Neural progenitor cell (in vitro differentiated cells): ENCODE measurements around the gene TNP2. TPM values are rescaled to one million over a fixed set of nuclear protein-coding genes. Genes with fewer than 3 reads are reported as not detected.

Experiments
- DNase-seq: peaks from one replicate; pipeline ENCODE4 v3.0.0-alpha.2; 2016; ENCODE audit warnings: low spot score
- H2AFZ ChIP-seq: fragments of 200-600 bp; sonication (generic); replicated peaks from 2 replicates; pipeline ENCODE4 v1.6.1; 2016; ENCODE audit warnings: antibody characterized with exemption
- H3F3A ChIP-seq: fragments of 200-600 bp; sonication (generic); 2 replicates; pipeline ENCODE4 v1.6.1; 2016; ENCODE audit warnings: antibody characterized with exemption, low read depth
- H3K27ac ChIP-seq: fragments of 200-600 bp; sonication (generic); 2 replicates; pipeline ENCODE4 v1.5.1; 2016; ENCODE audit warnings: mild to moderate bottlenecking
- H3K27me3 ChIP-seq: fragments of 200-600 bp; sonication (generic); 2 replicates; pipeline ENCODE4 v1.6.1; 2016; ENCODE audit warnings: mild to moderate bottlenecking, moderate library complexity
- H3K36me3 ChIP-seq: fragments of 200-600 bp; sonication (generic); 2 replicates; pipeline ENCODE4 v1.5.1; 2016
- H3K4me1 ChIP-seq: fragments of 200-600 bp; sonication (generic); 2 replicates; pipeline ENCODE4 v1.6.1; 2016; ENCODE audit warnings: mixed run types
- H3K4me2 ChIP-seq: fragments of 200-600 bp; sonication (generic); 2 replicates; pipeline ENCODE4 v1.6.1; 2016
- H3K4me3 ChIP-seq: fragments of 200-600 bp; sonication (generic); 2 replicates; pipeline ENCODE4 v1.5.1; 2016
- H3K79me2 ChIP-seq: fragments of 200-600 bp; sonication (generic); 2 replicates; pipeline ENCODE4 v1.6.1; 2016; ENCODE audit warnings: low read depth
- H3K9ac ChIP-seq: fragments of 200-600 bp; sonication (generic); 2 replicates; pipeline ENCODE4 v1.6.1; 2016
- H3K9me3 ChIP-seq: fragments of 200-600 bp; sonication (generic); 2 replicates; pipeline ENCODE4 v1.5.1; 2016; ENCODE audit warnings: low read depth
- H4K20me1 ChIP-seq: fragments of 200-600 bp; sonication (generic); 2 replicates; pipeline ENCODE4 v1.6.1; 2016; ENCODE audit warnings: low read depth
- H3K27ac Mint-ChIP-seq: 3 replicates; pipeline ENCODE4 v1.8.0; 2021; ENCODE audit warnings: mixed read lengths
- H3K27me3 Mint-ChIP-seq: 2 replicates; pipeline ENCODE4 v1.8.0; 2022; ENCODE audit warnings: low read depth, mild to moderate bottlenecking, inconsistent platforms, moderate library complexity, mixed read lengths; ENCODE audit not compliant: insufficient read depth
- H3K36me3 Mint-ChIP-seq: 3 replicates; pipeline ENCODE4 v1.8.0; 2021; ENCODE audit warnings: mixed read lengths
- H3K4me1 Mint-ChIP-seq: 3 replicates; pipeline ENCODE4 v1.8.0; 2021; ENCODE audit warnings: mixed read lengths
- H3K4me3 Mint-ChIP-seq: 3 replicates; pipeline ENCODE4 v1.8.0; 2021; ENCODE audit warnings: mild to moderate bottlenecking, moderate library complexity, mixed read lengths
- H3K9me3 Mint-ChIP-seq: 3 replicates; pipeline ENCODE4 v1.8.0; 2020; ENCODE audit warnings: mixed read lengths
- EZH2 ChIP-seq: fragments of 200-600 bp; sonication (generic); IDR thresholded peaks from 2 replicates; pipeline ENCODE4 v1.6.1; 2017; ENCODE audit warnings: antibody characterized with exemption, mild to moderate bottlenecking, moderate library complexity
- EZH2phosphoT487 ChIP-seq: fragments of 200-600 bp; sonication (generic); IDR thresholded peaks from 2 replicates; pipeline ENCODE4 v1.6.1; 2017; ENCODE audit warnings: antibody characterized with exemption
- total RNA-seq: library from RNA; depleted of rRNA; stranded (reverse); fragments of >200 nt; gene quantifications from 2 replicates; pipeline ENCODE4 v1.2.3, GENCODE V29; 2015; ENCODE audit warnings: low replicate concordance
- TF ChIP-seq, protein P1 (sequence below): fragments of 200-600 bp; sonication (generic); IDR thresholded peaks from 2 replicates; pipeline ENCODE4 v1.5.1; 2017; ENCODE audit warnings: antibody characterized with exemption, mild to moderate bottlenecking

Gene TNP2
- total RNA-seq, 1 donor from 2014 or later: not detected

- Mint-ChIP-seq H3K4me3 (peak within 1 kb of the TSS; percentile 93), H3K9me3 (no peaks in the 10 kb centered on the region), H3K27ac (no peak within 1 kb of the TSS), H3K36me3 (no peaks in the 10 kb centered on the region), H3K4me1 (peaks cover 11% of the 10 kb centered on the region), H3K27me3 (peaks cover 17% of the 10 kb centered on the region)
- H3K4me1 ChIP-seq: peaks cover 9% of the 10 kb centered on the region
- H3K79me2 ChIP-seq: no peaks in the 10 kb centered on the region
- no peak within 1 kb of the TSS for H3K27ac ChIP-seq
- peaks cover 15% of the 10 kb centered on the region for H4K20me1 ChIP-seq
- H3F3A ChIP-seq: peaks cover 6% of the 10 kb centered on the region
- no peaks in the 10 kb centered on the region for H3K36me3 ChIP-seq
- TF ChIP-seq, protein P1, sequence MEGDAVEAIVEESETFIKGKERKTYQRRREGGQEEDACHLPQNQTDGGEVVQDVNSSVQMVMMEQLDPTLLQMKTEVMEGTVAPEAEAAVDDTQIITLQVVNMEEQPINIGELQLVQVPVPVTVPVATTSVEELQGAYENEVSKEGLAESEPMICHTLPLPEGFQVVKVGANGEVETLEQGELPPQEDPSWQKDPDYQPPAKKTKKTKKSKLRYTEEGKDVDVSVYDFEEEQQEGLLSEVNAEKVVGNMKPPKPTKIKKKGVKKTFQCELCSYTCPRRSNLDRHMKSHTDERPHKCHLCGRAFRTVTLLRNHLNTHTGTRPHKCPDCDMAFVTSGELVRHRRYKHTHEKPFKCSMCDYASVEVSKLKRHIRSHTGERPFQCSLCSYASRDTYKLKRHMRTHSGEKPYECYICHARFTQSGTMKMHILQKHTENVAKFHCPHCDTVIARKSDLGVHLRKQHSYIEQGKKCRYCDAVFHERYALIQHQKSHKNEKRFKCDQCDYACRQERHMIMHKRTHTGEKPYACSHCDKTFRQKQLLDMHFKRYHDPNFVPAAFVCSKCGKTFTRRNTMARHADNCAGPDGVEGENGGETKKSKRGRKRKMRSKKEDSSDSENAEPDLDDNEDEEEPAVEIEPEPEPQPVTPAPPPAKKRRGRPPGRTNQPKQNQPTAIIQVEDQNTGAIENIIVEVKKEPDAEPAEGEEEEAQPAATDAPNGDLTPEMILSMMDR: peak; percentile 82
- TF ChIP-seq EZH2phosphoT487: no peak
- TF ChIP-seq EZH2: no peak
- H3K9me3 ChIP-seq: no peaks in the 10 kb centered on the region
- peak within 1 kb of the TSS; percentile 90 for H3K4me2 ChIP-seq
- H3K4me3 ChIP-seq: peak within 1 kb of the TSS; percentile 53
- DNase-seq: peak; percentile 96
- H3K27me3 ChIP-seq: peaks cover 28% of the 10 kb centered on the region
- peak within 1 kb of the TSS; percentile 89 for H2AFZ ChIP-seq
- H3K9ac ChIP-seq: no peak within 1 kb of the TSS
Observed at GRCh38 chr16:11255737-11256660, 13.1 kb downstream of the TNP2 start, which contains the start of gene SOCS1. Gene SOCS1 (minus strand): TSS chr16:11256204. CDS start chr16:11255478, 726 bp downstream.

DNA sequence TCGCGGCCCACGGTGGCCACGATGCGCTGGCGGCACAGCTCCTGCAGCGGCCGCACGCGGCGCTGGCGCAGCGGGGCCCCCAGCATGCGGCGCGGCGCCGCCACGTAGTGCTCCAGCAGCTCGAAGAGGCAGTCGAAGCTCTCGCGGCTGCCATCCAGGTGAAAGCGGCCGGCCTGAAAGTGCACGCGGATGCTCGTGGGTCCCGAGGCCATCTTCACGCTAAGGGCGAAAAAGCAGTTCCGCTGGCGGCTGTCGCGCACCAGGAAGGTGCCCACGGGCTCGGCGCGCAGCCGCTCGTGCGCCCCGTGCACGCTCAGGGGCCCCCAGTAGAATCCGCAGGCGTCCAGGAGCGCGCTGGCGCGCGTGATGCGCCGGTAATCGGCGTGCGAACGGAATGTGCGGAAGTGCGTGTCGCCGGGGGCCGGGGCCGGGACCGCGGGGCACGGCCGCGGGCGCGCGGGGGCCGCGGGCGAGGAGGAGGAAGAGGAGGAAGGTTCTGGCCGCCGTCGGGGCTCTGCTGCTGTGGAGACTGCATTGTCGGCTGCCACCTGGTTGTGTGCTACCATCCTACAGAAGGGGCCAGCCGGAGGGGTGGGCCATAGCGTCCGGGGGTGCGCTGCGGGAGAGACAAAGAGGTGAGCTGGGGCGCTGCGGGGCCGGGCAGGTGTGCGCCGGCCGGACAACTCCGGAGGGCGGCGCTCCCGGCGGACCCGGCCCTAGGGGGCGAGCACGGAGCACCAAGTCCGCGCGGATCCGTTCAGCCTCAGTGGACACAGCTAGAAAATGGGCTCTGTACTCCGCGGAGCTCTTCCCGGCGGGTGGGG lies 14.0 kb downstream of the TNP2 start:
- Histone ChIP-seq H3K79me2 (no peaks in the 10 kb centered on the region), H4K20me1 (peaks cover 15% of the 10 kb centered on the region), H3K9me3 (no peaks in the 10 kb centered on the region), H3K36me3 (no peaks in the 10 kb centered on the region), H3K27me3 (peaks cover 28% of the 10 kb centered on the region), H3K27ac (no peak overlapping the region), H3F3A (peaks cover 6% of the 10 kb centered on the region), H3K4me3 (peak overlapping the region; percentile 53), H2AFZ (peak overlapping the region; percentile 89), H3K9ac (no peak overlapping the region), H3K4me2 (peak overlapping the region; percentile 86), H3K4me1 (peaks cover 9% of the 10 kb centered on the region)
- Mint-ChIP-seq H3K36me3 (no peaks in the 10 kb centered on the region), H3K4me3 (peak overlapping the region; percentile 84), H3K27me3 (peaks cover 16% of the 10 kb centered on the region), H3K9me3 (no peaks in the 10 kb centered on the region), H3K4me1 (peaks cover 11% of the 10 kb centered on the region), H3K27ac (no peak overlapping the region)
- DNase-seq: peak; percentile 68
- TF ChIP-seq EZH2phosphoT487 (peak; percentile 36), EZH2 (peak; percentile 86)
- TF ChIP-seq, protein P1: no peak

- no peaks in the 10 kb centered on the region for H3K9me3 Mint-ChIP-seq
- H3K27me3 ChIP-seq: peaks cover 28% of the 10 kb centered on the region
- peaks cover 11% of the 10 kb centered on the region for H3K4me1 Mint-ChIP-seq
- H3F3A ChIP-seq: peaks cover 6% of the 10 kb centered on the region
- H3K9ac ChIP-seq: no peak overlapping the region
- no peak for DNase-seq
- no peaks in the 10 kb centered on the region for H3K79me2 ChIP-seq
- H3K4me2 ChIP-seq: peak overlapping the region; percentile 86
- peak overlapping the region; percentile 89 for H2AFZ ChIP-seq
- H3K4me3 ChIP-seq: peak overlapping the region; percentile 53
- H3K36me3 ChIP-seq: no peaks in the 10 kb centered on the region
- peak overlapping the region; percentile 83 for H3K4me3 Mint-ChIP-seq
- H3K27me3 Mint-ChIP-seq: peaks cover 8% of the 10 kb centered on the region
- no peaks in the 10 kb centered on the region for H3K9me3 ChIP-seq
- H3K36me3 Mint-ChIP-seq: no peaks in the 10 kb centered on the region
- peaks cover 9% of the 10 kb centered on the region for H3K4me1 ChIP-seq
- no peak overlapping the region for H3K27ac Mint-ChIP-seq
- peaks cover 15% of the 10 kb centered on the region for H4K20me1 ChIP-seq
- no peak overlapping the region for H3K27ac ChIP-seq
- TF ChIP-seq EZH2phosphoT487: no peak
- TF ChIP-seq, protein P1: no peak
- TF ChIP-seq EZH2: no peak
Observed at GRCh38 chr16:11253995-11254912, 14.9 kb downstream of the TNP2 start.
